Right lobe of liver (tissue), 4 donors: ENCODE measurements around the gene C10orf95.

Source experiments
- CTCF ChIP-seq, 4 donors: fragments of 200-600 bp in 3 of 4; fragments of 450-650 bp in 1 of 4; IDR thresholded peaks; one replicate each; pipeline versions ENCODE4 v1.5.1 to v1.8.0; 2016 to 2022; ENCODE audit warnings: antibody characterized with exemption in 4 of 4, mild to moderate bottlenecking in 2 of 4
- POLR2A ChIP-seq: fragments of 450-650 bp; IDR thresholded peaks from one replicate; pipeline ENCODE4 v1.6.1; 2017; ENCODE audit warnings: antibody characterized with exemption, mild to moderate bottlenecking
- donor health status: DM: no; HTN: no; CAD: no.
- donor health status: DM: no; HTN: no; CAD: no.
- donor health status: DM: no; HTN: yes; CAD: no.

- TF ChIP-seq CTCF (IDR thresholded peaks at IDR 0.05) (no peak), POLR2A (no peak)
Measured at GRCh38 chr10:102457591-102458150, 6.3 kb upstream of the C10orf95 start.
